ENCODE results near the gene CPSF3. TPM values are rescaled to one million over a fixed set of nuclear protein-coding genes. Genes with fewer than 3 reads are reported as not detected.

CPSF3 gene
- 10 to 100 TPM; 13.8 to 27.5 (median 18.3) TPM for total RNA-seq
- polyA plus RNA-seq: 10 to 100 TPM; 12.0 to 21.9 TPM
- long read RNA-seq, donor 1, transcript CPSF3-201 (18 exons, 2,345 nt): major isoform, 28 of 34 reads
- long read RNA-seq, donor 1, partial matches to known transcripts: 4 of 34 reads
- long read RNA-seq, donor 1, other reads (novel, unspliced or antisense): 2 of 34 reads
- long read RNA-seq, donor 2, transcript CPSF3-201 (18 exons, 2,345 nt): major isoform, 148 of 167 reads
- long read RNA-seq, donor 2, partial matches to known transcripts: 11 of 167 reads
- long read RNA-seq, donor 2, other reads (novel, unspliced or antisense): 8 of 167 reads
- long read RNA-seq, donor 3, transcript CPSF3-201 (18 exons, 2,345 nt): major isoform, 38 of 46 reads
- long read RNA-seq, donor 3, partial matches to known transcripts: 8 of 46 reads
- long read RNA-seq, donor 3, other reads (novel, unspliced or antisense): 0 of 46 reads

GRCh38 chr2:9423100-9423921, at the start of gene CPSF3, which contains the start of gene ITGB1BP1:
TSS of gene CPSF3 (plus strand) at chr2:9423654. CDS start at chr2:9423774, 120 bp downstream.
TSS of gene ITGB1BP1 (minus strand) at chr2:9423528. CDS start at chr2:9418697, 4,831 bp downstream.
- peak within 1 kb of the TSS; percentile 90 to 98 (median 94) for H3K27ac ChIP-seq
- intact Hi-C loops (cut with DNase I): loop anchor here in 5 of 10 donors (2.0 to 10.0 kb wide), 4 partner anchors 216 to 283 kb away; partner anchors contain the start of gene ASAP2 (in 3 of the 5)
- 0 to 1% (median 0%) methylated on average over 45 to 91 of the region's 91 CpGs for WGBS, 4 donors
- H3K4me3 ChIP-seq: peak within 1 kb of the TSS; percentile 54 to 98 (median 94)
- ATAC-seq: peak; percentile 96 to 97 (median 96)
- H3K27me3 ChIP-seq: no peaks in the 10 kb centered on the region
- H3K36me3 ChIP-seq: peaks cover 0 to 8% (median 1%) of the 10 kb centered on the region in 9 donors
- no peaks in the 10 kb centered on the region for H3K9me3 ChIP-seq
- peaks cover 0 to 57% (median 34%) of the 10 kb centered on the region in 12 donors for H3K4me1 ChIP-seq
- peak; percentile 98 to 99 (median 98) for DNase-seq
- TF ChIP-seq CTCF (IDR thresholded peaks at IDR 0.05): peak in 2 of 12 donors; percentile 25 to 35
- peak in 1 of 2 donors; percentile 75 for TF ChIP-seq POLR2A (IDR thresholded peaks at IDR 0.05)

- 94 to 96% (median 96%) methylated on average over 18 of the region's 18 CpGs for WGBS, 4 donors
- intact Hi-C loops (cut with DNase I): no loop called here
- Histone ChIP-seq H3K4me3 (no peak overlapping the region), H3K27me3 (no peaks in the 10 kb centered on the region), H3K4me1 (peaks cover 0 to 24% (median 17%) of the 10 kb centered on the region in 12 donors), H3K27ac (no peak overlapping the region), H3K36me3 (peaks cover 0 to 81% (median 40%) of the 10 kb centered on the region in 9 donors), H3K9me3 (no peaks in the 10 kb centered on the region)
- DNase-seq: no peak
- ATAC-seq: no peak
- no peak for TF ChIP-seq POLR2A (IDR thresholded peaks at IDR 0.05)
- no peak for TF ChIP-seq CTCF (IDR thresholded peaks at IDR 0.05)
Measured at GRCh38 chr2:9374071-9374730, 49.3 kb upstream of the CPSF3 start.

- intact Hi-C loops (cut with DNase I): no loop called here
- DNase-seq (no peak), ATAC-seq (no peak)
- peaks cover 0 to 33% (median 18%) of the 10 kb centered on the region in 12 donors for H3K4me1 ChIP-seq
- H3K27me3 ChIP-seq: no peaks in the 10 kb centered on the region
- TF ChIP-seq POLR2A (IDR thresholded peaks at IDR 0.05) (no peak), CTCF (IDR thresholded peaks at IDR 0.05) (no peak)
- peaks cover 0 to 79% (median 34%) of the 10 kb centered on the region in 9 donors for H3K36me3 ChIP-seq
- 80 to 89% (median 85%) methylated on average over 2 to 4 of the region's 4 CpGs for WGBS, 4 donors
- no peaks in the 10 kb centered on the region for H3K9me3 ChIP-seq
- peak overlapping the region in 1 of 12 donors; percentile 84 for H3K27ac ChIP-seq
- no peak overlapping the region for H3K4me3 ChIP-seq
Measured at GRCh38 chr2:9375857-9376428, 47.5 kb upstream of the CPSF3 start.
